Transverse colon (tissue), 4 donors: ENCODE results near the gene TNFRSF14. TPM values are rescaled to one million over a fixed set of nuclear protein-coding genes. Genes with fewer than 3 reads are reported as not detected.

Source experiments
- DNase-seq: peaks from one replicate; pipeline ENCODE4 v3.0.0-alpha.2; 2019
- H3K27ac ChIP-seq, 4 donors: fragments of 200-600 bp; sonication (generic); 2 replicates each; pipeline ENCODE4 v1.5.1; 2016 to 2018; ENCODE audit warnings: inconsistent platforms in 4 of 4
- H3K27me3 ChIP-seq: fragments of 200-600 bp; sonication (generic); 2 replicates; pipeline ENCODE4 v1.5.1; 2017; ENCODE audit warnings: inconsistent platforms
- H3K36me3 ChIP-seq, 4 donors: fragments of 200-600 bp; sonication (generic); 2 replicates each; pipeline ENCODE4 v1.5.1; 2017 to 2019; ENCODE audit warnings: inconsistent platforms in 4 of 4
- H3K4me1 ChIP-seq, 4 donors: fragments of 200-600 bp; sonication (generic); 2 replicates each; pipeline ENCODE4 v1.5.1; 2017 to 2020; ENCODE audit warnings: inconsistent platforms in 4 of 4
- H3K4me3 ChIP-seq, 4 donors: fragments of 200-600 bp; sonication (generic); 1 replicate in 1 of 4; 2 replicates in 3 of 4; pipeline versions ENCODE4 v1.5.1 to v1.6.1; 2017 to 2019; ENCODE audit warnings: inconsistent platforms in 4 of 4
- H3K9me3 ChIP-seq, 2 donors: fragments of 200-600 bp; sonication (generic); 2 replicates each; pipeline ENCODE4 v1.5.1; 2017 to 2019; ENCODE audit warnings: inconsistent platforms in 2 of 2
- CTCF ChIP-seq, 5 experiments: fragments of 200-600 bp in 3 of 5; fragments of 450-650 bp in 2 of 5; sonication (generic) in 3 of 5; IDR thresholded peaks; 1 replicate in 2 of 5; 2 replicates in 3 of 5; pipeline ENCODE4 v1.5.1; 2016 to 2017; ENCODE audit warnings: antibody characterized with exemption in 5 of 5, inconsistent platforms in 3 of 5, mild to moderate bottlenecking in 2 of 5, moderate library complexity in 1 of 5
- EP300 ChIP-seq: sonication (generic); formaldehyde crosslinking; IDR thresholded peaks from one replicate; pipeline ENCODE4 v1.6.1; 2017; ENCODE audit warnings: antibody characterized with exemption, low read depth
- POLR2A ChIP-seq: fragments of 450-650 bp; IDR thresholded peaks from one replicate; pipeline ENCODE4 v1.6.1; 2016; ENCODE audit warnings: antibody characterized with exemption, mild to moderate bottlenecking, moderate library complexity
- POLR2AphosphoS5 ChIP-seq, 3 donors: sonication (generic); formaldehyde crosslinking; IDR thresholded peaks; one replicate each; pipeline ENCODE4 v1.6.1; 2016; ENCODE audit warnings: antibody characterized with exemption in 3 of 3
- WGBS, 2 donors: methylation state at CpG; one replicate each; pipeline ENCODE4 v1.1.5; 2018; ENCODE audit warnings: low coverage in 1 of 2; 5-methylcytosine and 5-hydroxymethylcytosine counted together
- in situ Hi-C, 4 donors: fragments of 200-750 bp; cut with MboI; loops; one replicate each; pipeline versions ENCODE4 v1.15.0 to v1.15.1; 2017; ENCODE audit warnings: low sequenced_read_pairs in 3 of 4, low pct_ligation_motif_present in 1 of 4, low pct_unique_long_range_greater_than_20kb in 1 of 4
- intact Hi-C: fragments of 100-400 bp; cut with DNase I; formaldehyde crosslinking; loops from one replicate; pipeline ENCODE4 v1.15.1; 2023; ENCODE audit warnings: low total_unique reads
- total RNA-seq, 4 donors: library from RNA; depleted of rRNA; stranded (reverse); fragments of >200 nt; gene quantifications; one replicate each; pipeline ENCODE4 v1.1.0, GENCODE V29; 2016

TNFRSF14 gene
- total RNA-seq, 4 donors from 2014 or later = 178 to 758 (median 278) TPM

DNA sequence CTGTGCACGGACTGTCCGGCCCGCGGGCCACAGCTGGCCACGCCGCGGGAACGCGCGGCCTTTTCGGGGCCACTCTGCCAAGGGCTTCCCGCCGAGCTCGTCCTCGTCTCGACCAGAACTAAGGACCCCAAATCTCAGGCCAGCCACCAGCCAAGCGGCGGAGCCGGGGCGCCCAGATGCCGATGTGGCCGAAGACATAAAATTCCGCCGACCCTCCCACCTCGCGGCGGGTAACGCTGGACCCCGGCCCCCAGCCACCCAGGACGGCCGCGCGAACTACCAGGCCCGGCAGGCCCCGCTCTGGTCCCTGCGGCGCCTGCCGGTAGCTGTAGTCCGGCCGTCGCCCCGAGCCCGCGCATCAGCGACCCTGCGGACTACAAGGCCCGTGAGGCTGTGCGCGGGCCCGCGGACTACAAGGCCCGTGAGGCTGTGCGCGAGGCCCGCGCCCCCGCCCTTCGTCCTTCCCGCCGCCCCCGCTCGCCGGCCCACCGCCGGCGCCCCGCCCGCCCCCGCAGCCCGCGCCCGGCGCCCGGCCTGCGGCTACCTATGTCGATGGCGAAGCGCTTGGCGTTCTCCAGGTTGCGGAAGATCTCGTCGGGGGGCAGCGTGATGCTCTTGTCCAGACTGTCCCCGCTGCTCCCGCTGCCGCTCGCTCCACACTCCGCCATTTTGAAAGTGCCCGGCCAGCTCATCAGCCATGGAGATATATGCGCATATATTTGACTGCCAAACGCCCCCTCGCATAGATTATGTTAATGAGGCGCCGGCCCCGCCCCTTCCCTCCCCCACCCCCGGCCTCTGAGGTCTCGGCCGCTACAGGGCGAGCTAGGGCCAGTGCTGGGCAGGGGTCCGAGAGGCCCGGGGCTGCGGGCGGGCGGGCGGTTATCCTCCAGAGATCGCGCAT is 30.0 kb upstream of the TNFRSF14 start, which contains the start of gene PANK4:
Gene PANK4, minus strand, starts transcription at position 677 of the 904 bp plus-strand sequence. Its CDS starts 9 bp downstream, at position 668.
- TF ChIP-seq CTCF (IDR thresholded peaks at IDR 0.05) (peak in 2 of 5 experiments; percentile 11 to 41), EP300 (no peak), POLR2A (peak; percentile 57), POLR2AphosphoS5 (IDR thresholded peaks at IDR 0.05) (peak; percentile 76 to 83 (median 77))
- 1% methylated on average over 35 of the region's 107 CpGs; no CpG with 5 or more reads in 1 of the 2 donors for WGBS, 2 donors
- peak within 1 kb of the TSS; percentile 64 to 94 (median 90) for H3K4me3 ChIP-seq
- peak; percentile 92 for DNase-seq
- in situ Hi-C loops = loop anchor here in 1 of 4 donors (25.0 kb wide), 1 partner anchor 339 kb away; the partner anchor contains the start of gene FAAP20
- H3K27ac ChIP-seq = peak within 1 kb of the TSS; percentile 73 to 86 (median 78)
- intact Hi-C loops = no loop called here
- no peaks in the 10 kb centered on the region for H3K9me3 ChIP-seq
- H3K27me3 ChIP-seq = peaks cover 15% of the 10 kb centered on the region
- peaks cover 43 to 65% (median 55%) of the 10 kb centered on the region in 4 donors for H3K4me1 ChIP-seq
- H3K36me3 ChIP-seq = peaks cover 0 to 4% (median 2%) of the 10 kb centered on the region in 4 donors

- Histone ChIP-seq H3K27me3 (peaks cover 23% of the 10 kb centered on the region), H3K27ac (peak overlapping the region; percentile 73 to 78 (median 77)), H3K4me3 (peak overlapping the region in 3 of 4 donors; percentile 89 to 94 (median 91)), H3K9me3 (no peaks in the 10 kb centered on the region), H3K36me3 (no peaks in the 10 kb centered on the region), H3K4me1 (peaks cover 44 to 68% (median 58%) of the 10 kb centered on the region in 4 donors)
- TF ChIP-seq POLR2AphosphoS5 (IDR thresholded peaks at IDR 0.05) = no peak
- TF ChIP-seq EP300 = no peak
- TF ChIP-seq POLR2A = no peak
- no peak for TF ChIP-seq CTCF (IDR thresholded peaks at IDR 0.05)
- in situ Hi-C loops (loop anchor here in 1 of 4 donors (25.0 kb wide), 1 partner anchor 340 kb away; the partner anchor contains the start of gene FAAP20), intact Hi-C loops (no loop called here)
- DNase-seq = peak; percentile 49
- WGBS, 2 donors = 42% methylated on average over 18 of the region's 20 CpGs; no CpG with 5 or more reads in 1 of the 2 donors
Measured at GRCh38 chr1:2526824-2527555, 29.2 kb upstream of the TNFRSF14 start.

- H3K4me3 ChIP-seq = no peak overlapping the region
- no peak for DNase-seq
- WGBS, 2 donors = 97% methylated on average over 3 of the region's 4 CpGs; no CpG with 5 or more reads in 1 of the 2 donors
- TF ChIP-seq EP300 = no peak
- no peak for TF ChIP-seq POLR2AphosphoS5 (IDR thresholded peaks at IDR 0.05)
- no peak for TF ChIP-seq CTCF (IDR thresholded peaks at IDR 0.05)
- TF ChIP-seq POLR2A = no peak
- H3K27ac ChIP-seq = peak overlapping the region in 1 of 4 donors; percentile 73
- H3K9me3 ChIP-seq = no peaks in the 10 kb centered on the region
- H3K36me3 ChIP-seq = no peaks in the 10 kb centered on the region
- in situ Hi-C loops (loop anchor here in 1 of 4 donors (25.0 kb wide), 1 partner anchor 340 kb away; the partner anchor contains the start of gene FAAP20), intact Hi-C loops (no loop called here)
- peaks cover 44 to 68% (median 58%) of the 10 kb centered on the region in 4 donors for H3K4me1 ChIP-seq
- peaks cover 28% of the 10 kb centered on the region for H3K27me3 ChIP-seq
Measured at GRCh38 chr1:2527556-2527860, 28.7 kb upstream of the TNFRSF14 start.
